Urothelium cell line (cell line): ENCODE results near the gene SRRM3.
"Not testable (repeated sequence)": the region's sequence is repeated elsewhere in the genome, so short reads cannot be mapped to it uniquely, and the experiment has no call there.

Source experiments
- DNase-seq: peaks from one replicate; pipeline ENCODE4 v3.0.0; 2011; ENCODE audit warnings: low spot score, mixed read lengths
- FAIRE-seq: peaks from 2 replicates; lab custom pipeline; 2011; peaks lifted over from hg19 to GRCh38; lab: Jason Lieb, UNC

Gene SRRM3

GRCh38 chr7:76285604-76286374, 84.1 kb downstream of the SRRM3 start:
- no peak for DNase-seq
- FAIRE-seq, result no peak

- DNase-seq (no peak), FAIRE-seq (no peak)
Observed at GRCh38 chr7:76286842-76287403, 85.2 kb downstream of the SRRM3 start.

GRCh38 chr7:76290847-76291350, 89.2 kb downstream of the SRRM3 start:
- not testable (repeated sequence) for FAIRE-seq, DNase-seq

- DNase-seq (peak; percentile 92), FAIRE-seq (no peak)
Observed at GRCh38 chr7:76291351-76292212, 89.9 kb downstream of the SRRM3 start.

- no peak for FAIRE-seq
- no peak for DNase-seq
Observed at GRCh38 chr7:76292213-76292573, 90.5 kb downstream of the SRRM3 start.

GRCh38 chr7:76292911-76293310, 91.2 kb downstream of the SRRM3 start:
- FAIRE-seq, DNase-seq: not testable (repeated sequence)

GRCh38 chr7:76293407-76293901, 91.8 kb downstream of the SRRM3 start:
- no peak for FAIRE-seq

GRCh38 chr7:76294344-76295024, 92.8 kb downstream of the SRRM3 start:
- DNase-seq (peak; percentile 91), FAIRE-seq (no peak)

More at GRCh38 chr7:76293407-76293901, 91.8 kb downstream of the SRRM3 start:
- no peak for DNase-seq

GRCh38 chr7:76296743-76297740, 95.3 kb downstream of the SRRM3 start:
- FAIRE-seq (no peak), DNase-seq (no peak)

- peak; percentile 49 for DNase-seq
- no peak for FAIRE-seq
Observed at GRCh38 chr7:76300166-76300731, 98.6 kb downstream of the SRRM3 start.

GRCh38 chr7:76301000-76301399, 99.3 kb downstream of the SRRM3 start:
- no peak for FAIRE-seq

GRCh38 chr7:76302347-76303201, 100.9 kb downstream of the SRRM3 start, which contains the start of gene HSPB1:
TSS of gene HSPB1 (plus strand) at chr7:76302673. CDS start at chr7:76302713, 40 bp downstream.
- no peak for FAIRE-seq

More at GRCh38 chr7:76301000-76301399, 99.3 kb downstream of the SRRM3 start:
- no peak for DNase-seq

GRCh38 chr7:76303202-76304147, 101.8 kb downstream of the SRRM3 start:
- FAIRE-seq, result peak; percentile 52

More at GRCh38 chr7:76302347-76303201, 100.9 kb downstream of the SRRM3 start, which contains the start of gene HSPB1:
- DNase-seq, result peak; percentile 90

GRCh38 chr7:76304888-76305375, 103.2 kb downstream of the SRRM3 start:
- no peak for FAIRE-seq
- no peak for DNase-seq

More at GRCh38 chr7:76303202-76304147, 101.8 kb downstream of the SRRM3 start:
- DNase-seq, result peak; percentile 87

GRCh38 chr7:76308874-76309273, 107.2 kb downstream of the SRRM3 start:
- not testable (repeated sequence) for FAIRE-seq, DNase-seq

GRCh38 chr7:76309341-76310101, 107.8 kb downstream of the SRRM3 start:
- FAIRE-seq, DNase-seq: not testable (repeated sequence)
